Body of pancreas (tissue), 4 donors: ENCODE measurements around the gene NATD1. TPM values are rescaled to one million over a fixed set of nuclear protein-coding genes. Genes with fewer than 3 reads are reported as not detected.

Source experiments
- ATAC-seq: fragments of 150-250 bp; one replicate; pipeline ENCODE4 v1.9.1; 2016
- DNase-seq, 4 donors: peaks; one replicate each; pipeline ENCODE4 v3.0.0-alpha.2; 2019
- H3K27ac ChIP-seq, 4 donors: fragments of 200-600 bp; sonication (generic); 1 replicate in 3 of 4; 2 replicates in 1 of 4; pipeline versions ENCODE4 v1.5.1 to v1.6.1; 2016 to 2019; ENCODE audit warnings: mild to moderate bottlenecking in 1 of 4, mixed read lengths in 1 of 4, moderate library complexity in 1 of 4
- H3K27me3 ChIP-seq, 2 donors: fragments of 200-600 bp; sonication (generic); one replicate each; pipeline ENCODE4 v1.6.0; 2016; ENCODE audit warnings: mild to moderate bottlenecking in 1 of 2
- H3K36me3 ChIP-seq, 2 donors: fragments of 200-600 bp; sonication (generic); replicated peaks in 1 of 2; 2 replicates each; pipeline ENCODE4 v1.5.1; 2016; ENCODE audit warnings: low read depth in 2 of 2; ENCODE audit not compliant: insufficient read depth in 1 of 2
- H3K4me1 ChIP-seq: fragments of 200-600 bp; sonication (generic); one replicate; pipeline ENCODE4 v1.6.0; 2016
- H3K4me3 ChIP-seq, 2 donors: fragments of 200-600 bp; sonication (generic); 1 replicate in 1 of 2; 2 replicates in 1 of 2; pipeline ENCODE4 v1.5.1; 2016 to 2019
- H3K9me3 ChIP-seq, 3 donors: fragments of 200-600 bp; sonication (generic); 1 replicate in 2 of 3; 2 replicates in 1 of 3; pipeline ENCODE4 v1.5.1; 2016
- POLR2A ChIP-seq, 3 donors: fragments of 450-650 bp; IDR thresholded peaks; one replicate each; pipeline ENCODE4 v1.6.1; 2016; ENCODE audit warnings: antibody characterized with exemption in 3 of 3, mild to moderate bottlenecking in 2 of 3
- WGBS, 2 donors: methylation state at CpG; one replicate each; pipeline ENCODE4 v1.1.5; 2017; 5-methylcytosine and 5-hydroxymethylcytosine counted together
- intact Hi-C: fragments of 100-400 bp; cut with DNase I; formaldehyde crosslinking; loops from one replicate; pipeline ENCODE4 v1.15.1; 2023
- total RNA-seq, 2 donors: library from RNA; depleted of rRNA; stranded (reverse); fragments of >200 nt; gene quantifications; one replicate each; pipeline ENCODE4 v1.1.0, GENCODE V29; 2016
- TF ChIP-seq, protein P1 (sequence below), 7 experiments: fragments of 450-650 bp in 4 of 7; fragments of 200-600 bp in 3 of 7; sonication (generic) in 3 of 7; IDR thresholded peaks; one replicate each; pipeline ENCODE4 v1.5.1; 2016 to 2019; ENCODE audit warnings: antibody characterized with exemption in 7 of 7

NATD1 gene
- total RNA-seq, 2 donors from 2014 or later: 2.6 to 7.0 TPM

GRCh38 chr17:21298983-21299519 lies 45.8 kb upstream of the NATD1 start:
- H3K9me3 ChIP-seq: no peaks in the 10 kb centered on the region
- ATAC-seq: no peak
- no peak for DNase-seq
- peaks cover 17% of the 10 kb centered on the region for H3K4me1 ChIP-seq
- no peaks in the 10 kb centered on the region for H3K27me3 ChIP-seq
- no peak overlapping the region for H3K4me3 ChIP-seq
- TF ChIP-seq, protein P1, sequence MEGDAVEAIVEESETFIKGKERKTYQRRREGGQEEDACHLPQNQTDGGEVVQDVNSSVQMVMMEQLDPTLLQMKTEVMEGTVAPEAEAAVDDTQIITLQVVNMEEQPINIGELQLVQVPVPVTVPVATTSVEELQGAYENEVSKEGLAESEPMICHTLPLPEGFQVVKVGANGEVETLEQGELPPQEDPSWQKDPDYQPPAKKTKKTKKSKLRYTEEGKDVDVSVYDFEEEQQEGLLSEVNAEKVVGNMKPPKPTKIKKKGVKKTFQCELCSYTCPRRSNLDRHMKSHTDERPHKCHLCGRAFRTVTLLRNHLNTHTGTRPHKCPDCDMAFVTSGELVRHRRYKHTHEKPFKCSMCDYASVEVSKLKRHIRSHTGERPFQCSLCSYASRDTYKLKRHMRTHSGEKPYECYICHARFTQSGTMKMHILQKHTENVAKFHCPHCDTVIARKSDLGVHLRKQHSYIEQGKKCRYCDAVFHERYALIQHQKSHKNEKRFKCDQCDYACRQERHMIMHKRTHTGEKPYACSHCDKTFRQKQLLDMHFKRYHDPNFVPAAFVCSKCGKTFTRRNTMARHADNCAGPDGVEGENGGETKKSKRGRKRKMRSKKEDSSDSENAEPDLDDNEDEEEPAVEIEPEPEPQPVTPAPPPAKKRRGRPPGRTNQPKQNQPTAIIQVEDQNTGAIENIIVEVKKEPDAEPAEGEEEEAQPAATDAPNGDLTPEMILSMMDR (IDR thresholded peaks at IDR 0.05): no peak
- TF ChIP-seq POLR2A (IDR thresholded peaks at IDR 0.05): no peak
- peaks cover 0 to 9% of the 10 kb centered on the region in 2 donors for H3K36me3 ChIP-seq
- no peak overlapping the region for H3K27ac ChIP-seq
- intact Hi-C loops: no loop called here
- WGBS, 2 donors: 47 to 70% methylated on average over 12 to 13 of the region's 13 CpGs

DNA sequence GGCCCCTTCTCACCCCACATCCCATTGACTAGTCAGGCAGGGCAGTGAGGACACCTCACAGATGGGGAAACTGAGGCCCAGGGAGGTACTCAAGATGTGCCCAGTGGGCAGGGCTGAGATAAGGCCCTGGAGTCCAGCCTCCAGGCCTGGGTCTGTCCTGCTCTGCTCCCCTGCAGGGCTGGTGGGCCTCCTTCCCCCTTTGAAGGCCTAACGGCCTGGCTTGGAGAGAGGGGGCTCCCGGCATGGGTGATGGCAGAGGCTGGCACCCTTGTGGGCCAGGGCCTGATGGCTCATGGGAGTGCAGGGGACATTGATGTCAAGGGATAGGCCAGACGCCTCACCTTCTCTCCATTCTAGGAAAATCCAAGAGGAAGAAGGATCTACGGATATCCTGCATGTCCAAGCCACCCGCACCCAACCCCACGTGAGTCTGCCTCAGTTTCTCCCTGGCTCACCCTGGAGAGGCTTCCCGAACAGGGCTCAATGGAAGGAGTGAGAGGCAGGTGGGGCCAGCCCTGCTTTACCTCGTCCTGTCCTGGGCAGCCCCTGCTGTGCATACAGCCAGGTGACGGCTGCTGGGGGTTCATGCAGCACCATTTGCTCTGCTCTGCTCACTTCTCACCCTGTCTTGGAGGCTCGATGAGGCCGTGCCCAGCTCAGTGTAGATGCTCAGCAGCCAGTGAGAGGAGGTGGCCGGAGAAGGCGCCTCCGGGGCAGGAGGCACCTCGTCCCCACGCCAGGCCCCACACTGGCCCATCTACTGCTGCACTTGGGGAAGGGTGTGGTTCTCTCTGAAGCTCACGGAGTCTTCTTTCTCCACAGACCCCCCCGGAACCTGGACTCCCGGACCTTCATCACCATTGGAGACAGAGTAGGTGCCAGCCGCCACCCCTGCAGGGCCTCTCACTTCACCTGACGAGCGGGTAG lies 45.1 kb upstream of the NATD1 start:
- ATAC-seq (no peak), DNase-seq (no peak)
- peaks cover 0 to 9% of the 10 kb centered on the region in 2 donors for H3K36me3 ChIP-seq
- intact Hi-C loops: no loop called here
- 69 to 79% methylated on average over 17 to 22 of the region's 22 CpGs for WGBS, 2 donors
- no peak for TF ChIP-seq POLR2A (IDR thresholded peaks at IDR 0.05)
- TF ChIP-seq, protein P1 (IDR thresholded peaks at IDR 0.05): no peak
- no peak overlapping the region for H3K4me3 ChIP-seq
- H3K4me1 ChIP-seq: peaks cover 17% of the 10 kb centered on the region
- H3K27me3 ChIP-seq: no peaks in the 10 kb centered on the region
- H3K9me3 ChIP-seq: no peaks in the 10 kb centered on the region
- H3K27ac ChIP-seq: no peak overlapping the region

GRCh38 chr17:21297597-21297996 lies 44.4 kb upstream of the NATD1 start:
- H3K27me3 ChIP-seq: no peaks in the 10 kb centered on the region
- no peak for ATAC-seq
- H3K4me1 ChIP-seq: peaks cover 17% of the 10 kb centered on the region
- DNase-seq: no peak
- H3K9me3 ChIP-seq: no peaks in the 10 kb centered on the region
- H3K4me3 ChIP-seq: no peak overlapping the region
- no peak for TF ChIP-seq POLR2A (IDR thresholded peaks at IDR 0.05)
- TF ChIP-seq, protein P1 (IDR thresholded peaks at IDR 0.05): no peak
- peaks cover 0 to 7% of the 10 kb centered on the region in 2 donors for H3K36me3 ChIP-seq
- WGBS, 2 donors: 48 to 53% methylated on average over 9 to 10 of the region's 10 CpGs
- no peak overlapping the region for H3K27ac ChIP-seq
- intact Hi-C loops: no loop called here

DNA sequence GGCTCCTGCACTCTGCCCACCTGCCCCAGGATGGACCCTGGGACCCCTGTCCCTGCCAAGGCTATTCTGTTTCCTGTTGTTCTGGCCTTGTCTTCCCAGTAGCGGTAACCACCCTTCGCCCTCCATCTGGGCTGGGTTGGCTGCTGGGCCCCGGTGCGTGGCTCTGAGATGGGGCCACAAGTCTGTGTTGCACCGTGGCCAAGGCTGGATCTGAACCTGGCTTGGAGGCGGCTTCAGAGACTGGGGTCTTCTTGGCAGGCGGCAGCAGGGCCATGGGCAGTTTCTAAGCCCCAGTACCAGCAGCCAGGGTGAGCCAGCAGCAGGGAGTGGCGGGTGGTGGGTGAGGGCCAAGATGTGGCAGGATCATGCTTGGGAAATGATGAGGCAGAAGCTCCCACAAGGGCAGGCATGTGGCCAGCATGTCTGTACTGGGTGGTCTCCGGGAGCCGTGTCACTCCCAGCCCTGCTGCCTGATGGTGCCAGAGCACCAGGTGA lies 43.9 kb upstream of the NATD1 start:
- DNase-seq: no peak
- Histone ChIP-seq H3K9me3 (no peaks in the 10 kb centered on the region), H3K27ac (no peak overlapping the region), H3K4me1 (peaks cover 17% of the 10 kb centered on the region), H3K4me3 (no peak overlapping the region), H3K27me3 (no peaks in the 10 kb centered on the region), H3K36me3 (peaks cover 0 to 5% of the 10 kb centered on the region in 2 donors)
- WGBS, 2 donors: 64 to 65% methylated on average over 10 of the region's 10 CpGs
- ATAC-seq: no peak
- TF ChIP-seq, protein P1 (IDR thresholded peaks at IDR 0.05): no peak
- no peak for TF ChIP-seq POLR2A (IDR thresholded peaks at IDR 0.05)
- intact Hi-C loops: no loop called here
